H1 (cell line): Measurements from ENCODE around the gene GPR141. TPM values are rescaled to one million over a fixed set of nuclear protein-coding genes. Genes with fewer than 3 reads are reported as not detected.

ENCODE experiments used
- CTCF ChIA-PET: fragments of 300-600 bp; sonication (Branson Sonifier 250); formaldehyde crosslinking; loops from one replicate; lab custom pipeline; 2021; ENCODE audit not compliant: partially characterized antibody; lab: Charles Lee
- POLR2A ChIA-PET: fragments of 300-600 bp; sonication (Branson Sonifier 250); formaldehyde crosslinking; loops from one replicate; lab custom pipeline; 2021; ENCODE audit warnings: inconsistent platforms; ENCODE audit not compliant: partially characterized antibody; lab: Charles Lee
- DNase-seq, 2 experiments: peaks; one replicate each; pipeline versions ENCODE4 v3.0.0 to v3.0.0-alpha.2; 2010 to 2022; ENCODE audit warnings: low spot score in 2 of 2, low read depth in 1 of 2, mixed read lengths in 1 of 2
- FAIRE-seq: peaks from 2 replicates; lab custom pipeline; 2011; peaks lifted over from hg19 to GRCh38; lab: Jason Lieb, UNC
- H2AFZ ChIP-seq: 2 replicates; pipeline ENCODE4 v1.8.1; 2012; ENCODE audit warnings: low read length, inconsistent platforms
- H2AK5ac ChIP-seq: 2 replicates; pipeline ENCODE4 v1.6.1; 2013; ENCODE audit warnings: low read depth, low read length
- H2BK120ac ChIP-seq: replicated peaks from 2 replicates; pipeline ENCODE3; 2013; ENCODE audit warnings: low read depth, low read length, inconsistent platforms
- H2BK12ac ChIP-seq: 2 replicates; pipeline ENCODE4 v1.6.1; 2013; ENCODE audit warnings: low read depth, low read length
- H2BK15ac ChIP-seq: 2 replicates; pipeline ENCODE4 v1.6.1; 2013; ENCODE audit warnings: low read length
- H2BK20ac ChIP-seq: 2 replicates; pipeline ENCODE4 v1.6.1; 2013; ENCODE audit warnings: low read length
- H2BK5ac ChIP-seq: 2 replicates; pipeline ENCODE4 v1.6.1; 2013; ENCODE audit warnings: low read depth, low read length
- H3K14ac ChIP-seq: 2 replicates; pipeline ENCODE4 v1.6.1; 2013; ENCODE audit warnings: inconsistent platforms; ENCODE audit not compliant: insufficient read length
- H3K18ac ChIP-seq: 2 replicates; pipeline ENCODE4 v1.6.1; 2013; ENCODE audit warnings: low read length; ENCODE audit errors: extremely low read depth
- H3K23ac ChIP-seq: 2 replicates; pipeline ENCODE4 v1.6.1; 2013; ENCODE audit warnings: inconsistent platforms; ENCODE audit not compliant: insufficient read length
- H3K23me2 ChIP-seq: 2 replicates; pipeline ENCODE4 v1.6.1; 2013; ENCODE audit warnings: low read depth, low read length
- H3K27ac ChIP-seq: 2 replicates; pipeline ENCODE4 v1.6.1; 2011; ENCODE audit warnings: low read depth, low read length, inconsistent platforms
- H3K27me3 ChIP-seq, 4 experiments: replicated peaks in 1 of 4; 1 replicate in 1 of 4; 2 replicates in 3 of 4; pipeline versions ENCODE4 v1.6.1 to v1.8.1; 2011 to 2013; ENCODE audit warnings: low read length in 3 of 4, mild to moderate bottlenecking in 3 of 4, inconsistent platforms in 2 of 4, mixed read lengths in 2 of 4, moderate library complexity in 1 of 4; ENCODE audit not compliant: control insufficient read depth in 3 of 4, insufficient read depth in 3 of 4; ENCODE audit errors: extremely low read depth in 1 of 4
- H3K36me3 ChIP-seq, 4 experiments: 2 replicates each; pipeline versions ENCODE4 v1.6.1 to v1.8.1; 2011 to 2013; ENCODE audit warnings: mild to moderate bottlenecking in 4 of 4, low read length in 3 of 4, moderate library complexity in 2 of 4, control low read depth in 1 of 4, inconsistent platforms in 1 of 4; ENCODE audit not compliant: insufficient read depth in 4 of 4, control insufficient read depth in 2 of 4
- H3K4ac ChIP-seq: replicated peaks from 2 replicates; pipeline ENCODE3; 2013; ENCODE audit warnings: low read length, low read depth, mixed read lengths, inconsistent platforms; ENCODE audit not compliant: insufficient read length
- H3K4me1 ChIP-seq, 4 experiments: replicated peaks in 1 of 4; 1 replicate in 1 of 4; 2 replicates in 3 of 4; pipeline versions ENCODE4 v1.6.1 to v1.8.1; 2011 to 2013; ENCODE audit warnings: low read length in 3 of 4, inconsistent platforms in 2 of 4, mixed read lengths in 1 of 4; ENCODE audit not compliant: insufficient read depth in 4 of 4, control insufficient read depth in 3 of 4
- H3K4me2 ChIP-seq, 2 experiments: 2 replicates each; pipeline versions ENCODE4 v1.6.1 to v1.8.1; 2011 to 2013; ENCODE audit warnings: low read depth in 2 of 2, low read length in 2 of 2, control low read depth in 1 of 2, inconsistent platforms in 1 of 2, mild to moderate bottlenecking in 1 of 2; ENCODE audit not compliant: insufficient read depth in 1 of 2
- H3K4me3 ChIP-seq, 4 experiments: fragments of 200-600, 300-600 bp in 1 of 4; sonication (generic), shearing (Covaris generic), sonication (Bioruptor Twin) in 1 of 4; 2 replicates each; pipeline versions ENCODE4 v1.5.1 to v1.8.1; 2011 to 2016; ENCODE audit warnings: low read length in 4 of 4, low read depth in 3 of 4, control low read depth in 2 of 4, inconsistent platforms in 2 of 4, mild to moderate bottlenecking in 2 of 4, mixed read lengths in 1 of 4, moderate library complexity in 1 of 4; ENCODE audit not compliant: insufficient read depth in 2 of 4; ENCODE audit errors: extremely low read depth in 1 of 4
- H3K56ac ChIP-seq: replicated peaks from 2 replicates; pipeline ENCODE3; 2013; ENCODE audit warnings: low read depth, mild to moderate bottlenecking, mixed read lengths, low read length, inconsistent platforms; ENCODE audit not compliant: insufficient read length
- H3K79me1 ChIP-seq: 2 replicates; pipeline ENCODE4 v1.6.1; 2013; ENCODE audit warnings: low read depth, low read length, control low read depth
- H3K79me2 ChIP-seq, 2 experiments: 2 replicates each; pipeline versions ENCODE4 v1.6.1 to v1.8.1; 2012 to 2013; ENCODE audit warnings: low read length in 2 of 2, mild to moderate bottlenecking in 2 of 2, inconsistent platforms in 1 of 2; ENCODE audit not compliant: insufficient read depth in 2 of 2, control insufficient read depth in 1 of 2
- H3K9ac ChIP-seq, 4 experiments: replicated peaks in 1 of 4; 1 replicate in 1 of 4; 2 replicates in 3 of 4; pipeline versions ENCODE4 v1.6.1 to v1.8.1; 2011 to 2013; ENCODE audit warnings: low read depth in 3 of 4, low read length in 3 of 4, control low read depth in 2 of 4, mild to moderate bottlenecking in 2 of 4, moderate library complexity in 2 of 4, inconsistent platforms in 1 of 4; ENCODE audit errors: extremely low read depth in 1 of 4
- H3K9me3 ChIP-seq, 2 experiments: 2 replicates each; pipeline versions ENCODE4 v1.6.1 to v1.8.1; 2012 to 2013; ENCODE audit warnings: mild to moderate bottlenecking in 2 of 2, moderate library complexity in 2 of 2, control low read depth in 1 of 2, inconsistent platforms in 1 of 2, low read depth in 1 of 2, low read length in 1 of 2, mixed read lengths in 1 of 2; ENCODE audit not compliant: insufficient read depth in 2 of 2
- H4K20me1 ChIP-seq, 2 experiments: replicated peaks in 1 of 2; 2 replicates each; pipeline versions ENCODE3 to v1.8.1; 2011 to 2013; ENCODE audit warnings: inconsistent platforms in 2 of 2, low read length in 2 of 2, mild to moderate bottlenecking in 1 of 2; ENCODE audit not compliant: insufficient read depth in 2 of 2, control insufficient read depth in 1 of 2
- H4K5ac ChIP-seq: 2 replicates; pipeline ENCODE4 v1.6.1; 2013; ENCODE audit warnings: low read length, low read depth, mixed read lengths, inconsistent platforms; ENCODE audit not compliant: insufficient read length
- H4K8ac ChIP-seq: 2 replicates; pipeline ENCODE4 v1.8.0; 2013; ENCODE audit warnings: mild to moderate bottlenecking, moderate library complexity, low read length, inconsistent platforms; ENCODE audit not compliant: insufficient read depth; ENCODE audit errors: extremely low read depth
- H4K91ac ChIP-seq: replicated peaks from 2 replicates; pipeline ENCODE3; 2013; ENCODE audit warnings: low read length, mixed read lengths, inconsistent platforms; ENCODE audit not compliant: insufficient read length
- CHD2 ChIP-seq: IDR thresholded peaks from 2 replicates; pipeline ENCODE4 v1.6.1; 2012; ENCODE audit warnings: low read length, improper control_type of control experiment
- CREB1 ChIP-seq: IDR thresholded peaks from 2 replicates; pipeline ENCODE4 v1.6.1; 2012; ENCODE audit warnings: inconsistent platforms
- E2F6 ChIP-seq: IDR thresholded peaks from 2 replicates; pipeline ENCODE4 v1.6.1; 2012; ENCODE audit warnings: inconsistent platforms
- PHF8 ChIP-seq: fragments of 200-600 bp; sonication (generic); conservative IDR thresholded peaks from 2 replicates; pipeline ENCODE4 v1.7.1; 2012; ENCODE audit warnings: low read depth, mild to moderate bottlenecking, inconsistent platforms, low read length, moderate library complexity
- SP1 ChIP-seq: IDR thresholded peaks from 2 replicates; pipeline ENCODE4 v1.6.1; 2011; ENCODE audit warnings: low read depth, low read length
- TAF1 ChIP-seq: IDR thresholded peaks from 2 replicates; pipeline ENCODE4 v1.6.1; 2011; ENCODE audit warnings: mild to moderate bottlenecking, low read depth, low read length
- WGBS, 2 experiments: shearing (Covaris generic) in 1 of 2; methylation state at CpG; one replicate each; pipeline versions ENCODE4 v1.1.6 to v1.1.7; 2013 to 2015; ENCODE audit warnings: low lambda C conversion rate in 2 of 2, mixed read lengths in 2 of 2, inconsistent platforms in 1 of 2, low coverage in 1 of 2, missing lambda C conversion rate in 1 of 2; ENCODE audit not compliant: insufficient replicate concordance in 2 of 2, insufficient coverage in 1 of 2, insufficient read length in 1 of 2; ENCODE audit errors: extremely low coverage in 1 of 2, missing lambda C conversion rate in 1 of 2; 5-methylcytosine and 5-hydroxymethylcytosine counted together
- polyA plus RNA-seq, 7 experiments: library from polyadenylated mRNA; depleted of rRNA in 3 of 7; stranded (reverse) in 5 of 7; unstranded in 2 of 7; fragments of >200 nt in 5 of 7; fragments of 200-250 nt in 2 of 7; gene quantifications; 1 replicate in 5 of 7; 2 replicates in 1 of 7; 4 replicates in 1 of 7; pipeline versions ENCODE4 v1.2.1 to v1.2.3, GENCODE V29; 2011 to 2013; ENCODE audit warnings: missing spikeins in 2 of 7, mixed read lengths in 2 of 7
- total RNA-seq: library from RNA; stranded (reverse); fragmentation: NEBNext Ultra II Directional; extraction: Animal tissue kit (Norgen Biotek cat#: 25700); gene quantifications from 2 replicates; pipeline ENCODE4 v1.2.1, GENCODE V29; 2021

GPR141 gene
- total and polyA plus RNA-seq, 2 of the 8 experiments (the other 6 are each of a cell fraction or from before 2014, with no cell fraction given) = 0.45 to 1.0 TPM

GRCh38 chr7:37765421-37765829 is 81.9 kb downstream of the GPR141 start:
- Histone ChIP-seq H3K56ac (no peak overlapping the region), H3K36me3 (no peaks in the 10 kb centered on the region; a peak in 1 of 8 replicates), H2BK20ac (no peak overlapping the region), H3K4ac (no peak overlapping the region), H3K4me1 (no peaks in the 10 kb centered on the region), H3K9ac (no peak overlapping the region), H2BK12ac (no peak overlapping the region), H4K8ac (no peak overlapping the region), H2AK5ac (no peak overlapping the region), H4K5ac (no peak overlapping the region), H4K91ac (no peak overlapping the region), H4K20me1 (no peaks in the 10 kb centered on the region), H3K4me3 (no peak overlapping the region), H3K9me3 (no peaks in the 10 kb centered on the region), H2AFZ (no peak overlapping the region), H3K23me2 (no peaks in the 10 kb centered on the region), H3K18ac (no peak overlapping the region), H3K27me3 (no peaks in the 10 kb centered on the region), H2BK5ac (no peak overlapping the region), H3K4me2 (no peak overlapping the region), H3K23ac (no peak overlapping the region), H3K14ac (no peak overlapping the region), H3K27ac (no peak overlapping the region), H3K79me2 (no peaks in the 10 kb centered on the region), H2BK120ac (no peak overlapping the region), H2BK15ac (no peak overlapping the region), H3K79me1 (no peaks in the 10 kb centered on the region)
- ChIA-PET POLR2A (no interaction called here), CTCF (no interaction called here)
- no peak for DNase-seq
- WGBS, 2 experiments = 95% methylated on average over 4 of the region's 4 CpGs; no CpG with 5 or more reads in 1 of the 2 experiments
- FAIRE-seq = no peak
- TF ChIP-seq E2F6 (no peak), SP1 (no peak), TAF1 (no peak), PHF8 (no peak), CHD2 (no peak), CREB1 (no peak)
